GM12878 (cell line): ENCODE results near the gene KIF21B. TPM values are rescaled to one million over a fixed set of nuclear protein-coding genes. Genes with fewer than 3 reads are reported as not detected.

Experiments
- ATAC-seq: fragments of 200-7000 bp; cut with Tn5 transposase; 3 replicates; pipeline ENCODE4 v1.9.1; 2020; ENCODE audit warnings: mild to moderate bottlenecking, moderate library complexity
- BruUV-seq: library from RNA; stranded (reverse); fragments of 400-500 nt; replicated peaks from 2 replicates; lab custom pipeline; 2021; lab: Mats Ljungman, UMichigan
- CTCF ChIA-PET: fragments of 300-600 bp; sonication (Branson Sonifier 250); formaldehyde crosslinking; extraction: SDS; loops from one replicate; lab custom pipeline; 2021; ENCODE audit warnings: inconsistent platforms; lab: Yijun Ruan, JAX
- POLR2A ChIA-PET: fragments of 350-600 bp; formaldehyde crosslinking; extraction: SDS; loops from one replicate; lab custom pipeline; 2021; ENCODE audit warnings: inconsistent platforms; lab: Charles Lee
- RAD21 ChIA-PET: fragments of 300-600 bp; sonication (Branson Sonifier 250); formaldehyde crosslinking; loops from one replicate; lab custom pipeline; 2023; ENCODE audit warnings: antibody characterized with exemption; ENCODE audit not compliant: unreplicated experiment; lab: Charles Lee
- SMC1A ChIA-PET: fragments of 300-600 bp; sonication (Branson Sonifier 250); formaldehyde crosslinking; loops from one replicate; lab custom pipeline; 2023; ENCODE audit not compliant: unreplicated experiment, uncharacterized antibody; lab: Charles Lee
- DNase-seq: peaks from one replicate; pipeline ENCODE4 v3.0.0-alpha.2; 2011; ENCODE audit warnings: low read depth, low spot score
- FAIRE-seq: peaks from 3 replicates; lab custom pipeline; 2011; peaks lifted over from hg19 to GRCh38; lab: Jason Lieb, UNC
- H2AFZ ChIP-seq: 2 replicates; pipeline ENCODE4 v1.6.0; 2011; ENCODE audit warnings: low read depth, low read length, control low read depth; ENCODE audit not compliant: control insufficient read depth
- H3K27ac ChIP-seq: 2 replicates; pipeline ENCODE4 v1.5.1; 2011; ENCODE audit warnings: control low read depth; ENCODE audit not compliant: control insufficient read depth, insufficient read depth
- H3K27me3 ChIP-seq, 2 experiments: replicated peaks in 1 of 2; 2 replicates each; pipeline versions ENCODE4 v1.6.0 to v1.6.1; 2011; ENCODE audit warnings: low read length in 1 of 2; ENCODE audit not compliant: control insufficient read depth in 2 of 2, insufficient read depth in 2 of 2
- H3K36me3 ChIP-seq, 2 experiments: 2 replicates each; pipeline ENCODE4 v1.5.1; 2011; ENCODE audit warnings: low read length in 1 of 2; ENCODE audit not compliant: control insufficient read depth in 2 of 2, insufficient read depth in 2 of 2
- H3K4me1 ChIP-seq: 2 replicates; pipeline ENCODE4 v1.6.1; 2011; ENCODE audit warnings: mild to moderate bottlenecking, low read length, moderate library complexity, mixed read lengths; ENCODE audit not compliant: control insufficient read depth, insufficient read depth
- H3K4me2 ChIP-seq: 2 replicates; pipeline ENCODE4 v1.6.0; 2011; ENCODE audit warnings: control low read depth; ENCODE audit not compliant: control insufficient read depth, insufficient read depth
- H3K4me3 ChIP-seq: fragments of 200-600 bp; sonication (generic); 2 replicates; pipeline ENCODE4 v1.5.1; 2016
- H3K79me2 ChIP-seq: 2 replicates; pipeline ENCODE4 v1.6.0; 2011; ENCODE audit warnings: low read length; ENCODE audit not compliant: control insufficient read depth, insufficient read depth
- H3K9ac ChIP-seq: 2 replicates; pipeline ENCODE4 v1.8.0; 2011; ENCODE audit warnings: low read length, control low read depth, mixed read lengths; ENCODE audit not compliant: control insufficient read depth, insufficient read depth
- H3K9me3 ChIP-seq: replicated peaks from 3 replicates; pipeline ENCODE4 v1.5.1; 2011; ENCODE audit warnings: mild to moderate bottlenecking, low read length; ENCODE audit not compliant: control insufficient read depth, insufficient read depth
- H4K20me1 ChIP-seq: 2 replicates; pipeline ENCODE4 v1.6.0; 2011; ENCODE audit not compliant: control insufficient read depth, insufficient read depth
- CHD1 ChIP-seq: IDR thresholded peaks from 2 replicates; pipeline ENCODE4 v1.6.1; 2012; ENCODE audit warnings: low read depth, low read length, improper control_type of control experiment
- CTCF ChIP-seq, 3 experiments: IDR thresholded peaks in 2 of 3; conservative IDR thresholded peaks in 1 of 3; 2 replicates each; pipeline ENCODE4 v1.5.1; 2011; ENCODE audit warnings: low read depth in 3 of 3, low read length in 3 of 3, mild to moderate bottlenecking in 3 of 3, control low read depth in 2 of 3, moderate library complexity in 2 of 3, inconsistent platforms in 1 of 3, mixed read lengths in 1 of 3; ENCODE audit not compliant: control insufficient read depth in 2 of 3, insufficient read depth in 1 of 3; ENCODE audit errors: extremely low read depth in 1 of 3
- CUX1 ChIP-seq: IDR thresholded peaks from 2 replicates; pipeline ENCODE4 v1.6.1; 2012; ENCODE audit warnings: improper control_type of control experiment, low read depth, low read length; ENCODE audit not compliant: insufficient replicate concordance
- RAD21 ChIP-seq: IDR thresholded peaks from 2 replicates; pipeline ENCODE4 v1.6.1; 2011; ENCODE audit warnings: mild to moderate bottlenecking, low read depth, low read length, moderate library complexity; ENCODE audit not compliant: insufficient read depth
- SMC3 ChIP-seq: IDR thresholded peaks from 2 replicates; pipeline ENCODE4 v1.6.1; 2011; ENCODE audit warnings: low read length, improper control_type of control experiment, borderline replicate concordance
- WGBS: methylation state at CpG from one replicate; pipeline ENCODE4 v1.1.6; 2016; ENCODE audit warnings: low lambda C conversion rate; ENCODE audit not compliant: insufficient replicate concordance, insufficient coverage; ENCODE audit errors: missing lambda C conversion rate; 5-methylcytosine and 5-hydroxymethylcytosine counted together
- in situ Hi-C: fragments of 300-500 bp; cut with MboI; formaldehyde crosslinking; loops from 9 replicates; pipeline ENCODE4 v1.14.3; 2018; ENCODE audit warnings: mixed read lengths
- intact Hi-C: fragments of 100-400 bp; cut with micrococcal nuclease; formaldehyde crosslinking; loops from one replicate; pipeline ENCODE4 v1.14.2; 2022; ENCODE audit not compliant: unreplicated experiment
- polyA plus RNA-seq, 11 experiments: library from polyadenylated mRNA; depleted of rRNA in 4 of 11; unstranded in 6 of 11; stranded (reverse) in 5 of 11; fragments of >200 nt; fragmentation: Nextera tagmentation in 4 of 11; fragmentation: Illumina TruSeq in 1 of 11; extraction: Ambion mirVana in 4 of 11; extraction: Trizol in 1 of 11; gene quantifications; 1 replicate in 1 of 11; 2 replicates in 10 of 11; pipeline versions ENCODE4 v1.2.1 to v1.2.3, GENCODE V29; 2011 to 2016; ENCODE audit warnings: inconsistent platforms in 2 of 11, missing spikeins in 2 of 11, low read depth in 1 of 11
- total RNA-seq, 4 experiments: library from RNA; depleted of rRNA in 3 of 4; stranded (reverse); fragments of >200 nt in 3 of 4; fragmentation: Illumina TruSeq in 1 of 4; extraction: Trizol in 1 of 4; gene quantifications; 2 replicates each; pipeline versions ENCODE4 v1.2.1 to v1.2.3, GENCODE V29; 2013 to 2021

KIF21B gene
- total and polyA plus RNA-seq, 10 of the 15 experiments (the other 5 are each of a cell fraction or from before 2014, with no cell fraction given) = 2.3 to 47.7 (median 12.6) TPM

- H3K27ac ChIP-seq = no peak overlapping the region
- POLR2A ChIA-PET = interaction anchor here (0.6 kb wide), 1 partner anchor 76 kb away, joined by 4 read pairs; no protein-coding TSS in a partner anchor
- H2AFZ ChIP-seq = no peak overlapping the region
- BruUV-seq = no TSS peak
- SMC1A ChIA-PET = interaction anchor here (0.8 to 4.8 kb wide), 24 partner anchors 8 to 221 kb away, joined by 3 to 44 read pairs (median 4); no protein-coding TSS in a partner anchor
- peak; percentile 53 to 81 (median 79) for TF ChIP-seq CTCF (IDR thresholded peaks at IDR 0.05 in 2 of 3, conservative IDR thresholded peaks at IDR 0.05 in 1 of 3; ENCODE audit: control insufficient read depth in 2 of 3, extremely low read depth in 1 of 3, insufficient read depth in 1 of 3, low read depth in 3 of 3, low read length in 3 of 3)
- no peak for TF ChIP-seq CHD1
- peak; percentile 66 for TF ChIP-seq SMC3
- peak; percentile 71 for TF ChIP-seq RAD21
- TF ChIP-seq CUX1 = no peak
- no peak overlapping the region for H3K4me2 ChIP-seq
- CTCF ChIA-PET = interaction anchor here (0.6 to 3.8 kb wide), 26 partner anchors 9 to 421 kb away, joined by 3 to 74 read pairs (median 4); no protein-coding TSS in a partner anchor
- no peak for DNase-seq
- RAD21 ChIA-PET = interaction anchor here (0.7 to 2.9 kb wide), 18 partner anchors 8 to 421 kb away, joined by 3 to 19 read pairs (median 5); no protein-coding TSS in a partner anchor
- no peaks in the 10 kb centered on the region for H4K20me1 ChIP-seq
- intact Hi-C loops = loop anchor here (1.0 to 2.0 kb wide), 2 partner anchors 63 to 135 kb away; no protein-coding TSS in a partner anchor
- ATAC-seq = peak; percentile 89
- no peaks in the 10 kb centered on the region for H3K79me2 ChIP-seq
- no peak overlapping the region for H3K4me3 ChIP-seq
- WGBS = 70% methylated on average over 13 of the region's 13 CpGs
- no peak overlapping the region for H3K9ac ChIP-seq
- no peaks in the 10 kb centered on the region for H3K4me1 ChIP-seq
- FAIRE-seq = no peak
- H3K27me3 ChIP-seq = no peaks in the 10 kb centered on the region
- H3K36me3 ChIP-seq = peaks cover 0 to 21% of the 10 kb centered on the region in 2 experiments; a peak in 3 of 4 replicates
- no peaks in the 10 kb centered on the region; the same call in 2 of the 3 replicates for H3K9me3 ChIP-seq
- in situ Hi-C loops = loop anchor here (5.0 kb wide), 2 partner anchors 62 to 137 kb away; no protein-coding TSS in a partner anchor
These were observed 43.7 kb downstream of the KIF21B start for GRCh38 chr1:200979574-200980451.
